Activated naive CD4-positive, alpha-beta T cell treated with anti-CD3 and anti-CD28 coated beads, Interleukin-2, amount 50 U/mL, for 16 hours (primary cell): ENCODE data around the gene EPB41.
A peak's percentile ranks its signal among the peaks of the same experiment; 100 is the strongest.
"Not testable (repeated sequence)": the region's sequence is repeated elsewhere in the genome, so short reads cannot be mapped to it uniquely, and the experiment has no call there.

ENCODE experiments used
- DNase-seq: peaks from one replicate; pipeline ENCODE4 v3.0.0-alpha.2; 2020

EPB41 gene

GRCh38 chr1:29056256-29056655 lies 141.9 kb downstream of the EPB41 start:
- DNase-seq, result no peak

GRCh38 chr1:29057700-29058099 lies 143.3 kb downstream of the EPB41 start:
- DNase-seq, result no peak

GRCh38 chr1:29062157-29062942 lies 148.0 kb downstream of the EPB41 start:
- DNase-seq, result peak; percentile 49

- DNase-seq, result no peak
Measured at GRCh38 chr1:29064064-29064463, 149.7 kb downstream of the EPB41 start.

GRCh38 chr1:29077155-29077554 lies 162.8 kb downstream of the EPB41 start:
- no peak for DNase-seq

- DNase-seq, result not testable (repeated sequence)
Measured at GRCh38 chr1:29079916-29080629, 165.7 kb downstream of the EPB41 start.

GRCh38 chr1:29081201-29081600 lies 166.8 kb downstream of the EPB41 start:
- DNase-seq, result no peak

- DNase-seq, result no peak
Measured at GRCh38 chr1:29082519-29082918, 168.2 kb downstream of the EPB41 start.

- no peak for DNase-seq
Measured at GRCh38 chr1:29083317-29084195, 169.2 kb downstream of the EPB41 start.

GRCh38 chr1:29084196-29084521 lies 169.8 kb downstream of the EPB41 start:
- no peak for DNase-seq

- no peak for DNase-seq
Measured at GRCh38 chr1:29090937-29091618, 176.7 kb downstream of the EPB41 start.

GRCh38 chr1:29092704-29093103 lies 178.3 kb downstream of the EPB41 start:
- DNase-seq, result not testable (repeated sequence)

- no peak for DNase-seq
Measured at GRCh38 chr1:29094433-29094832, 180.1 kb downstream of the EPB41 start.

GRCh38 chr1:29094954-29095353 lies 180.6 kb downstream of the EPB41 start:
- DNase-seq, result no peak

- no peak for DNase-seq
Measured at GRCh38 chr1:29096231-29096886, 182.0 kb downstream of the EPB41 start.

- DNase-seq, result no peak
Measured at GRCh38 chr1:29099286-29099685, 184.9 kb downstream of the EPB41 start.

- DNase-seq, result no peak
Measured at GRCh38 chr1:29100487-29100886, 186.1 kb downstream of the EPB41 start.

GRCh38 chr1:29105822-29106221 lies 191.5 kb downstream of the EPB41 start:
- DNase-seq, result no peak

- DNase-seq, result not testable (repeated sequence)
Measured at GRCh38 chr1:29108041-29108440, 193.7 kb downstream of the EPB41 start.

- DNase-seq, result no peak
Measured at GRCh38 chr1:29112705-29113412, 198.5 kb downstream of the EPB41 start.

GRCh38 chr1:29113413-29114117 lies 199.2 kb downstream of the EPB41 start:
- no peak for DNase-seq
